ENCODE data around the gene ZSCAN20.

Gene ZSCAN20

GRCh38 chr1:33464552-33464951 lies 7.9 kb upstream of the ZSCAN20 start:
- POLR2A ChIA-PET (ENCODE audit: low non-redundant PET): no interaction called here
- CTCF ChIA-PET: interaction anchor here (0.6 kb wide), 1 partner anchor 25 kb away, joined by 6 read pairs; no protein-coding TSS in a partner anchor
- DNase-seq (ENCODE audit: low spot score): no peak
- no peak overlapping the region for H3K27ac ChIP-seq
- TF ChIP-seq CTCF (conservative IDR thresholded peaks at IDR 0.05; ENCODE audit: low read depth): no peak

- TF ChIP-seq CTCF (conservative IDR thresholded peaks at IDR 0.05; ENCODE audit: low read depth): no peak
- ChIA-PET CTCF (no interaction called here), POLR2A (ENCODE audit: low non-redundant PET) (no interaction called here)
- DNase-seq (ENCODE audit: low spot score): no peak
- H3K27ac ChIP-seq: no peak overlapping the region
Observed at GRCh38 chr1:33465316-33465715, 7.1 kb upstream of the ZSCAN20 start.

GRCh38 chr1:33466159-33466558 lies 6.3 kb upstream of the ZSCAN20 start:
- DNase-seq (ENCODE audit: low spot score): no peak
- ChIA-PET CTCF (no interaction called here), POLR2A (ENCODE audit: low non-redundant PET) (no interaction called here)
- no peak for TF ChIP-seq CTCF (conservative IDR thresholded peaks at IDR 0.05; ENCODE audit: low read depth)
- no peak overlapping the region for H3K27ac ChIP-seq

- ChIA-PET POLR2A (ENCODE audit: low non-redundant PET) (no interaction called here), CTCF (interaction anchor here (0.6 to 1.0 kb wide), 2 partner anchors 10 to 552 kb away, joined by 3 read pairs; no protein-coding TSS in a partner anchor)
- DNase-seq (ENCODE audit: low spot score): no peak
- no peak overlapping the region for H3K27ac ChIP-seq
- TF ChIP-seq CTCF (conservative IDR thresholded peaks at IDR 0.05; ENCODE audit: low read depth): no peak
Observed at GRCh38 chr1:33468011-33468410, 4.4 kb upstream of the ZSCAN20 start.

- ChIA-PET CTCF (interaction anchor here (0.6 to 1.0 kb wide), 3 partner anchors 10 to 553 kb away, joined by 3 to 4 read pairs (median 3); no protein-coding TSS in a partner anchor), POLR2A (ENCODE audit: low non-redundant PET) (no interaction called here)
- no peak for TF ChIP-seq CTCF (conservative IDR thresholded peaks at IDR 0.05; ENCODE audit: low read depth)
- no peak for DNase-seq (ENCODE audit: low spot score)
- H3K27ac ChIP-seq: no peak overlapping the region
Observed at GRCh38 chr1:33468531-33468930, 3.9 kb upstream of the ZSCAN20 start.

GRCh38 chr1:33468967-33469366 lies 3.5 kb upstream of the ZSCAN20 start:
- POLR2A ChIA-PET (ENCODE audit: low non-redundant PET): no interaction called here

More at GRCh38 chr1:33468967-33469366, 3.5 kb upstream of the ZSCAN20 start:
- DNase-seq (ENCODE audit: low spot score): no peak
- no peak overlapping the region for H3K27ac ChIP-seq
- TF ChIP-seq CTCF (conservative IDR thresholded peaks at IDR 0.05; ENCODE audit: low read depth): no peak
- CTCF ChIA-PET: interaction anchor here (0.6 to 0.9 kb wide), 2 partner anchors 174 to 382 kb away, joined by 3 to 4 read pairs; no protein-coding TSS in a partner anchor
